NCI-H1048 (cell line): ENCODE data around the gene TMEM18.

Experiments
- DNase-seq: peaks from one replicate; lab custom pipeline; 2025; lab: John Stamatoyannopoulos, UW

The TMEM18 gene

DNA sequence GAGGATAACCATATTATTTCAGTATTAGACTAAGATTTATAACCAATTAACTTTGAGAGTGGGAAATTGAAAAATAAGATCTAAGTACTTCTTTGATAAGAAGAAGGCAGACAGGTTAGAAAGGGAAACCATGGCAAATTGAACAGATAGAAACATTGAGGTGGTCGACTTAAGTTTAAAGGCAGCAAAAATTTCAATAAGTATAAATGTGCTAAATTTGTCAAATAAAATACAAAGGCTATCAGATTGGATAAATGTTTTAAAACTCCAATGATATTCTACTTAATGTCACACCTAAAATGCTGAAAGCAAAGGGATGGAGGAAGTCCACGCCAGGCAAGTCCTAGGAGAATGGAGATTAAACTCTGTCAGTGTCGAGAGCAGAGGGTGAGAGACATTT, 59.2 kb downstream of the TMEM18 start:
- no peak for DNase-seq
